ENCODE data around the gene ATG13.

Gene ATG13

GRCh38 chr11:46675949-46676348 lies 58.6 kb downstream of the ATG13 start:
- in situ Hi-C loops (cut with HindIII; ENCODE audit: low pct_unique_long_range_greater_than_20kb, low sequenced_read_pairs), result no loop called here
- TF ChIP-seq JUND (IDR thresholded peaks at IDR 0.05; ENCODE audit: low read depth), result no peak
- no peak for DNase-seq (ENCODE audit: low read depth in 1 of 2, low spot score in 1 of 2)

DNA sequence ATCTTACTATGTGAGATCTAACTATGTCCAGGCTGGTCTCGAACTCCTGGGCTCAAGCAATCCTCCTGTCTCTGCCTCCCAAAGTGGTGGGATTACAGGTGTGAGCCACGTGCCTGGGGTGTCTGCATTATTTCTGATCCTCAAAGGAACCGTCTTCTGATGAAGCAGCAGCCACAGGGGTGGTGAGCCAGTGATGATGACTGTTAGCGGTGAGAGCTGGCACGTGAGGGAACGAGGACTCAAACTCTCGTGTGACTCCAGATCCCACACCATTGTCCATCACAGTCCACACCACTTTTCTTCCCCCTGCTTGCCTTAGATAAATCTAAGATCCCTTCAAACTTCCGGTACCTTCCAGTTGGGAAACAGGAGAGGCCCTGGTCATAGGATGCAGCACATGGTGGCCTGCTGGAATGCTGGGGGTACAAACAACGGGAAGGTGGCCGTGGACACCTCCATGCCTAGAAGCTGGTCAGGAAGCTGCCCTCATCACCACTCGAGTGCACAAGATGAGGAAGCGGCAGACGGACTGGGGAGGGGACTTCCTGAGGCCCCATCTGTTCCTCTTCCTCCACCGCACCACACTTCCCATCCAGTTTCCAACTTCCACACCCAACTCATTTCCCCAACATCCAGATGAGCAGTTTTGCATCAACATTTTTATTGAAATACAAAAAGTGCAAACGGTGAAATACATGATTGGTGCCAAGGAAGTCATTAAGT lies 59.2 kb downstream of the ATG13 start:
- DNase-seq (ENCODE audit: low read depth in 1 of 2, low spot score in 1 of 2), result no peak
- no peak for TF ChIP-seq JUND (IDR thresholded peaks at IDR 0.05; ENCODE audit: low read depth)
- in situ Hi-C loops (cut with HindIII; ENCODE audit: low pct_unique_long_range_greater_than_20kb, low sequenced_read_pairs), result no loop called here

GRCh38 chr11:46677169-46677568 lies 59.8 kb downstream of the ATG13 start:
- TF ChIP-seq JUND (IDR thresholded peaks at IDR 0.05; ENCODE audit: low read depth), result no peak
- no peak for DNase-seq (ENCODE audit: low read depth in 1 of 2, low spot score in 1 of 2)
- in situ Hi-C loops (cut with HindIII; ENCODE audit: low pct_unique_long_range_greater_than_20kb, low sequenced_read_pairs), result no loop called here

DNA sequence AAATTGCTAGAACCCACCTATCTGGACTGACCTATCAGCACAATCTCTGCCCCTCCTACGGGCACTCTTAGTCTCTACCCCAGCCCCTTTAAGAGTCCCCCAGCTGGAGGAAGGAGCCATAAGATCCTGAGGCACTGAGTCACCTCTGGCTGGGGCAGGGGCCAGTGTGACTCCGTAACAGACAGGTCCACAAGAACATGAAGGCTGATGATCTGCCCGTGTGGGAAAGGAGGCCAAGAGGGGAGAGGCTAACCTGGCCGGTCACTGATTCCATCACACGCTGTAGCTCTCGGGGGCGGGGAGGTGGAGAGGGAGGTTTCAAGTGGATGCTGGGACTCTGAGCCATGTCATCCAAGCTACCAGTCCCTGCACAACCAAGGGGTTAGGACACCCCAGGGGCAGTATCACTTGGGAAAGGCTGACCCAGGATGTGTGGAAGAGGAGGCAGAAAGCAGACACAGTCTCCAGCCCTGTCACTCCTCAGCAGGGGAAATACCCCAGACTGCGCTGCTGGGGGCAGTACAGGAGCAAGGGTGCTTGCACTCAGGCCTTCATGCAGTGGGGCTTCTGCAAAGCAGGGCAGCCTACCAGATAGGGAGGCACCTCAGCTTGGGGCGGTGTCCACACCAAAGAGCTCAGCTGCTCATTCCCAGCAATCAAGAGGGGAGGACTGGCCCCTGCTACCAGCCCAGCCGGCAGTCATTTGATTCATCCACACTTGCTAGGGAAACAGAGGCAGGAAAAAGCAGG lies 60.8 kb downstream of the ATG13 start:
- in situ Hi-C loops (cut with HindIII; ENCODE audit: low pct_unique_long_range_greater_than_20kb, low sequenced_read_pairs), result no loop called here
- no peak for TF ChIP-seq JUND (IDR thresholded peaks at IDR 0.05; ENCODE audit: low read depth)
- DNase-seq (ENCODE audit: low read depth in 1 of 2, low spot score in 1 of 2), result no peak

GRCh38 chr11:46678741-46679130 lies 61.4 kb downstream of the ATG13 start:
- in situ Hi-C loops (cut with HindIII; ENCODE audit: low pct_unique_long_range_greater_than_20kb, low sequenced_read_pairs), result no loop called here

GRCh38 chr11:46679241-46680163 lies 62.1 kb downstream of the ATG13 start:
- TF ChIP-seq JUND (IDR thresholded peaks at IDR 0.05; ENCODE audit: low read depth), result no peak
- DNase-seq (ENCODE audit: low read depth in 1 of 2, low spot score in 1 of 2), result no peak
- in situ Hi-C loops (cut with HindIII; ENCODE audit: low pct_unique_long_range_greater_than_20kb, low sequenced_read_pairs), result no loop called here

More at GRCh38 chr11:46678741-46679130, 61.4 kb downstream of the ATG13 start:
- no peak for TF ChIP-seq JUND (IDR thresholded peaks at IDR 0.05; ENCODE audit: low read depth)
- DNase-seq (ENCODE audit: low read depth in 1 of 2, low spot score in 1 of 2), result no peak

DNA sequence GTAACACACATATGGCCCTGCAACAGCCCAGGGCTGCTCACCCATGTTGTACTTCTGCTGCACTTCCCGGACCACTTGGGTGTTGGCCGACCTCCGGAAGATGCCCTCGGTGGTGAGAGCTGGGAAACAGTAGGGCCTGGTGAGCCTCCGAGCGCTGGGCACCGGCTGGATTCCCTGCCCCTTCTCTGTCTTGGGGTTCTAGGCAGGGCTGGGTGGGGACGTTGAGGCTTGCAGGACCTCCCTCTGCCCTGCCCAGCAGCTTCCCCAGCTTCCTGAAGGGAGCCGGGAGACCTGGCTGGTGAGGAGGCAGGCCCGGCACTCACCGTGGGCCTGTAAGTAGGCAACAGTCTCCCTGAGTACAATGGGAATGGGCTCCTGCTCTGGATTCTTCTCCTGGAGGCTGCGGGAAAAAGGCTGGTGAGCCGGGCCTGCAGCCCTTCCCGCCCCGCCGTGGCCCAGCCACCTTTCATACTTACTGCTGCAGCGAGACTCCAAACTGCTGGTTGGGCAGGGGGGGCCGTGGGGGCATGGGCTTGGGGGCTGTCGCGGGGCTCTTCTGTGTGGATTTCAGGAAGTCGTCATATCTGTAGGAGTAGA lies 62.9 kb downstream of the ATG13 start:
- TF ChIP-seq JUND (IDR thresholded peaks at IDR 0.05; ENCODE audit: low read depth), result no peak
- DNase-seq (ENCODE audit: low read depth in 1 of 2, low spot score in 1 of 2), result no peak
- in situ Hi-C loops (cut with HindIII; ENCODE audit: low pct_unique_long_range_greater_than_20kb, low sequenced_read_pairs), result no loop called here

- no peak for DNase-seq (ENCODE audit: low read depth in 1 of 2, low spot score in 1 of 2)
- in situ Hi-C loops (cut with HindIII; ENCODE audit: low pct_unique_long_range_greater_than_20kb, low sequenced_read_pairs), result no loop called here
- TF ChIP-seq JUND (IDR thresholded peaks at IDR 0.05; ENCODE audit: low read depth), result no peak
Measured at GRCh38 chr11:46680815-46681214, 63.5 kb downstream of the ATG13 start.

GRCh38 chr11:46681814-46682213 lies 64.5 kb downstream of the ATG13 start:
- DNase-seq (ENCODE audit: low read depth in 1 of 2, low spot score in 1 of 2), result no peak
- in situ Hi-C loops (cut with HindIII; ENCODE audit: low pct_unique_long_range_greater_than_20kb, low sequenced_read_pairs), result no loop called here
- no peak for TF ChIP-seq JUND (IDR thresholded peaks at IDR 0.05; ENCODE audit: low read depth)

- DNase-seq (ENCODE audit: low read depth in 1 of 2, low spot score in 1 of 2), result no peak
- in situ Hi-C loops (cut with HindIII; ENCODE audit: low pct_unique_long_range_greater_than_20kb, low sequenced_read_pairs), result no loop called here
- TF ChIP-seq JUND (IDR thresholded peaks at IDR 0.05; ENCODE audit: low read depth), result no peak
Measured at GRCh38 chr11:46682773-46683752, 65.7 kb downstream of the ATG13 start.

DNA sequence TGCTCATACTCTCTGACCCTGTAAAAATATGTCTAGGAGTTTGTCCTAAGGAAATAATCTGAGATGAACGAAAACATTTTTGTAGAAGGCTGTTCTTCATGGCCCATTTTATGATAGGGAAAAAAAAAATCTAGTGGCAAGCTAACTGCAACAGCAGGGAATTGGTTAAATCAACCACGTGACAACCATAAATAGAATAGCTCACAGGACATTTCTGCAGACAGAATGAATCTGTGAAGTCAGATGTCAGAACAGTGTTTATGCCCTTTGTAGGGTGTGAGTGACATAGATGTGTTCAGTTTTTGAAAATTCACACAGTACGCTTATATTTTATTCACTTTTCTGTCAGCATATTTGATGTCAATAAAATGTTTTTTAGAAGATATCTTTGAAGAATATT lies 67.0 kb downstream of the ATG13 start:
- DNase-seq (ENCODE audit: low read depth in 1 of 2, low spot score in 1 of 2), result no peak
- TF ChIP-seq JUND (IDR thresholded peaks at IDR 0.05; ENCODE audit: low read depth), result no peak
- in situ Hi-C loops (cut with HindIII; ENCODE audit: low pct_unique_long_range_greater_than_20kb, low sequenced_read_pairs), result no loop called here
